Endothelial cell of hepatic sinusoid (primary cell): ENCODE measurements around the gene GNGT1.

Experiments used
- in situ Hi-C: cut with HindIII; loops from 2 replicates; pipeline ENCODE4 v1.10.0; 2017; ENCODE audit warnings: low sequenced_read_pairs

GNGT1 gene

DNA sequence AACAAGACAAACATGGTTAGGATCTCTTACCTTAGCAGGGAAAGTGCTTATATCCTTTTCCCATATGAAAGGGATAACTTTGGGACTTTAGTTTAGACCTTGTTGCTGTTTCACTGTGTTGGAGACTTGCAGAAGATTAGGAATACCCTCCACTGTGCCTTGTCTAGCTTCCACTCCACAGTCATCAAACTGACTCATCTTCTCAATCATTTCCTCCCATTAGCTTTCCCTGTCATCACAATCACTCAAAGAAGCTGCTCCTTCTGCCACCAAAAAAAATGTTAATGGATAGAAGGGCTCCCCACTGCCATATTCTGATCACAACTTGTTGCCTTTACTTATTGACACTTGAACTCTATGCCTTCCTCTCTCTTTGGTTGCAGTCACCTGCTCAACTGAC, 31.9 kb downstream of the GNGT1 start:
- in situ Hi-C loops, result no loop called here

- in situ Hi-C loops, result no loop called here
Observed at GRCh38 chr7:93941945-93942344, 35.6 kb downstream of the GNGT1 start.

DNA sequence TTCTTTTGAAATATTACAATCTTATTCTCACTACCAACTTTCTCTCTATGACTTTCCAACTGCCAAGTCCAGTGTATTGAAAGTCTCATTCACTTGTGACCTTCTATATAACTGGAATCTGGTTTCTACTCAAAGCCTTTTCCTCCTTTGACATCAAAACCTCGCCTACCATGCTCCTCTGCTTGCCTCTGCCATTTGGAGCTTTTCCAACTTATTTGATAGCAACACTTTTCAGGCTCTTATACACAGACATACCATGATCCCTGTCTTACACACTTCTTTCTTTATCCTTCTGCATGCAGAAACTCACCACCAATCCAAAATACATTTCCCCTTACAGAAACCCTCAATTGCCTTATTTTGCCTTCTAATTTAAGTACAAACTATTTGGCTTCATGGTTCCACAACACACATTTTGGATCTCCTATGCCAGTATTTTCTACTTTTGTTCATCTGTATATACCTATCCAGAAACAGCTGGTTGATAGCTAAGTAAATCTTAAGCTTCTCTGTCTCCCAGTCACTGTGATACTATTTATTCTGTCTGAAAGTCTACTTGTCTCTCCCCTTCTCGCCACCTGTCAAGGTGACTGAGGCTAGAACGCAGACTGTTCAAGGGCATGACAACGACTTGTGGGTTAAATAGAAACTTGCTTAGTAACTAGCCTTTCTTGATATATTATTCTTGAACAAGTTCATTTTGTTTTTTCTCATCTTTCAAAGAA, 37.6 kb downstream of the GNGT1 start:
- in situ Hi-C loops, result no loop called here

DNA sequence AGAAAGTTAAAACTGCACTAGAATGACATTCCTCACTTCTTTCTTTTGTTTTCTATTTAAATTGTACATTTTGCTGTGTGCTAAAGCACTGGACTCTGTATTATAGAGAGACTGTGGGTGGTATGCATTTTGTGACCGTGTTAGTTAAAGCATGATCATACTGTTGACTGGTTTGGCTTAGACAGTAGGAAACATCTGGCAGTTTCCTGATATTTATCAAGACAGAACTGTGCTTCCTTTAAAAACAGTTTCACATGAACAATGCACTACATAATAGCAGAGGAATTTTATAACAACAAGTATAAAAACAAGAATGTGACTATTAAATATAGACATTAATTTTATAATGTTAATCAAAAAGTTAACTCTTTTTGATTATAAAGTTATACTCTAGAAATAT, 38.3 kb downstream of the GNGT1 start:
- in situ Hi-C loops, result no loop called here

GRCh38 chr7:93945083-93945482, 38.7 kb downstream of the GNGT1 start:
- in situ Hi-C loops, result no loop called here

DNA sequence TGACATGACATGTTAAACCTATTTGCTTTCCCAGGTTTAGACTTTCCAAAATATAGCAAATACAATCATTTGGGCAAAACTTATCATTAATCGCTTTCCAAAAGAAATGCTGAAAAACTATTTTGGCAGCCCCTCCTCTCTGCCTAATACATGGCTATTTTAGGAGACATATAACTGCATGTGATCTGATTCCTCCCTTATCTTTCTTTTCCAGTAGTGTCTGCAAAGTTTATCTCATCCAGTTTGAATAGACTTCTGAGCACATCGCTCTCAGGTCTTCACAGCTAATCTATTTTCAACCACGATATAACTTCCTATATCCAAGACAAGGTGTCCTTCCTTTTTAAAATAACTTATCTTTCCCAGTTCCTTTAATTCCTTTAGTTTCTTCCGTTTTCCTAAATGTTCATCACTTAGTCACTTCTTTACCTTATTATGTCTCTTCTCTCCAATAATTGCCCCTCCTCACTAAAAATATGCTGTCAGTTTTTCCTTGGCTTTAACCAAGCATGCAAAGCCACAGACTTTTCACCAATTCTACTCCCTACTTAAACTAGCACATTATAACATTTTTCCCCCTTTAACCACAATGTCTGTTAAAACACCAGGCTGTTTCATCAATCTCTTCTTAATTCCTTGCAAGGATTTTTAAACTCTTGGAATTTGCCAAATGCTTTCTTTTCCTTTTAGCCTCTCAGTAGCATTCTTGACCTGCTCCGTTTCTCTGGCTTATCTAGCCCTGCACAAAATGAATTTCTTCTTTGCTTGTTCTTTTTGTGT, 39.6 kb downstream of the GNGT1 start:
- in situ Hi-C loops, result no loop called here

GRCh38 chr7:93948106-93948505, 41.7 kb downstream of the GNGT1 start:
- in situ Hi-C loops, result no loop called here

DNA sequence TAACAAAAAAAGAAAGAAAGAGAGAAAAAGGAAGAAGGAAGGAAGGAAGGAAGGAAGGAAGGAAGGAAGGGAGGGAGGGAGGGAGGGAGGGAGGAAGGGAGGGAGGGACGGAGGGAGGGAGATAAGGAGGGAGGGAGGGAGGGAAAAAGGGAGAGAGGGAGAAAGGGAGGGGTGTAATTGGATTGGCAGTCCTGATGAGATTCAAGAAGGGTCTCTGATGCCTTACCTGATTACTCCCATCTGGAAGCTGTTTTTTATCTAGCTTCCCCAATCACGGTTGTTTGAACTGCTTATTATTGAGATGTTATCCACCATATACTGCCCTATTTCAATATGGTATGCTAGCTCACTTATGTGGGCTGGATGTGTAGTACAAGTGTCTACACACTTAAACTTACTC, 42.5 kb downstream of the GNGT1 start:
- in situ Hi-C loops, result no loop called here

DNA sequence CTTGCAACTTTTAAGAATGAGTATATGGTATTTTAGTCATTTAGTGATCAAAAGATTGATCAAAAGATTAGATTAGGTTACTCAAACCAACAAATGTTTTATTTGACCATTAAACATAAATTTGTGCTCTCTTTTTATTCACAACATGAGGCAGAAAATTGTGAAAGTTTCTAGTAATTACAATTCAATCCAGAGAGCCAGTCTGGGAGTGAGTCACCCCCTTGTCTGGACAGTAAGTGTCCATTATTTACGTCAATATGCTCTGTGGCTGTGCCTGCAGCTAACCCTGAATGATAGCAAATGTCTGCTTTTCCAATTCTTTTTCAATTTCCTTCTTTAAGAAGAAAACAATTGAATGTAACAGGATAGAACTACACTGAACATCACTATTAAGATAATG, 43.1 kb downstream of the GNGT1 start:
- in situ Hi-C loops, result no loop called here

- in situ Hi-C loops, result no loop called here
Observed at GRCh38 chr7:93955304-93955703, 48.9 kb downstream of the GNGT1 start.

DNA sequence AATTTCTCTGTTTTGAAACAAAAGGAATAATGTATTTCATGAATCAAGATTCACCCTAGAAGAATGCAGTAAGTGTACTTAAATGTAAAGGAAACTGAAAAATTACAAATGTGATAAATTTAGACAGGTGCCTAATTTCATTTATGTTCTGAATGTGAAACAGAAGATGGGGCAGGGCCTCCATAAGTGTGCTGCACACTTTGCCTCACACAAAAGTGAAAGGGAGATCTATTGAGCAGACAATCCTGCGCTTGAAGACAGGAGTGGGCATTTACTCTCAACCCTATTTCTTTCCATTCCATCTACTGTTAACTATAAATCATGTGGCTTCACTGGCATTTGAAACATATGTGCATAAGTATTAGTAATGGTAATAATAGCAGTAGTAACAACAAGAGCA, 51.4 kb downstream of the GNGT1 start:
- in situ Hi-C loops, result no loop called here

GRCh38 chr7:93958216-93958615, 51.8 kb downstream of the GNGT1 start:
- in situ Hi-C loops, result no loop called here

DNA sequence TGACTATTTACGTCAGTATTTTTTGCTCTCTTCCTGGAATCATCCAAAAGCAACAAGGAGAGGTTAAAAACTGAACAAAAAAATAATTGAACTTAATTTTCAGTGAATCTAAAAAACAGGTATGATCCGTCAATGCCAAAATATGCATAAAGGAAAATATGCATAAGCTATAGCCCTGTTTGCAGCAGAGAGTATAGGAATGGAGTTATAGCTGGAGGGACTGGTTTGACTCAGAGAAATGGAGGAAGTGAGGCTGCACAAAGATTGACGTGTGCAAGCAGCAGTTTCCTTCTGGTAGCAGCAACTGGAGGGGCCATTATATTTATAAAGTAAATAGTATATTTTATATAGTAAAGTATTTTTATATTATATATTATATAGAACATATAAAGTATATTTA, 52.3 kb downstream of the GNGT1 start:
- in situ Hi-C loops, result no loop called here
